Aorta (tissue), 5 donors: Measurements from ENCODE around the gene ARPC1A. TPM values are rescaled to one million over a fixed set of nuclear protein-coding genes. Genes with fewer than 3 reads are reported as not detected.
A peak's percentile ranks its signal among the peaks of the same experiment; 100 is the strongest.
"Not testable (repeated sequence)": the region's sequence is repeated elsewhere in the genome, so short reads cannot be mapped to it uniquely, and the experiment has no call there.

Experiments used
- ATAC-seq: fragments of 200-7000 bp; cut with Tn5 transposase; one replicate; pipeline ENCODE4 v1.9.1; 2022; ENCODE audit warnings: moderate library complexity; ENCODE audit not compliant: low FRiP score
- DNase-seq, 2 donors: peaks; one replicate each; pipeline ENCODE4 v3.0.0-alpha.2; 2020
- H3K27ac ChIP-seq, 2 donors: one replicate each; pipeline ENCODE4 v1.5.1; 2013; ENCODE audit warnings: low read length in 2 of 2, mild to moderate bottlenecking in 2 of 2, moderate library complexity in 2 of 2, control low read depth in 1 of 2, inconsistent platforms in 1 of 2, low read depth in 1 of 2
- H3K27me3 ChIP-seq, 2 donors: one replicate each; pipeline ENCODE4 v1.6.1; 2013; ENCODE audit warnings: control low read depth in 1 of 2, low read length in 1 of 2, mild to moderate bottlenecking in 1 of 2, moderate library complexity in 1 of 2; ENCODE audit not compliant: insufficient read depth in 2 of 2, control insufficient read depth in 1 of 2
- H3K36me3 ChIP-seq, 2 donors: one replicate each; pipeline ENCODE4 v1.6.1; 2013; ENCODE audit warnings: control low read depth in 1 of 2, low read length in 1 of 2, mild to moderate bottlenecking in 1 of 2; ENCODE audit not compliant: insufficient read depth in 2 of 2, control insufficient read depth in 1 of 2
- H3K4me1 ChIP-seq, 2 donors: one replicate each; pipeline ENCODE4 v1.6.1; 2013; ENCODE audit warnings: low read length in 2 of 2, control low read depth in 1 of 2, mild to moderate bottlenecking in 1 of 2, moderate library complexity in 1 of 2; ENCODE audit not compliant: insufficient read depth in 2 of 2, control insufficient read depth in 1 of 2
- H3K4me3 ChIP-seq, 2 donors: one replicate each; pipeline ENCODE4 v1.5.1; 2013; ENCODE audit warnings: low read length in 2 of 2, control low read depth in 1 of 2, mild to moderate bottlenecking in 1 of 2
- H3K9me3 ChIP-seq: one replicate; pipeline ENCODE4 v1.6.1; 2013; ENCODE audit warnings: mild to moderate bottlenecking, low read length; ENCODE audit not compliant: control insufficient read depth
- WGBS, 2 donors: extraction: QIAGEN DNeasy Blood & Tissue Kit; methylation state at CpG; one replicate each; pipeline ENCODE4 v1.1.7; 2013; 5-methylcytosine and 5-hydroxymethylcytosine counted together
- intact Hi-C, 2 donors: fragments of 100-400 bp; cut with DNase I; formaldehyde crosslinking; loops; one replicate each; pipeline versions ENCODE4 v1.14.2 to v1.15.0; 2022
- polyA plus RNA-seq, 2 donors: library from polyadenylated mRNA; stranded (reverse); fragments of 200-250 nt; gene quantifications; one replicate each; pipeline ENCODE4 v1.2.3, GENCODE V29; 2013
- total RNA-seq, 2 donors: library from RNA; stranded (reverse); fragmentation: NEBNext Ultra II Directional; extraction: Animal tissue kit (Norgen Biotek cat#: 25700); gene quantifications; one replicate each; pipeline ENCODE4 v1.2.1, GENCODE V29; 2021
- donor health status: healthy with polysubstance abuse.
- donor health status: Bipolar disorder and iron deficiency.
- donor health status: DM: no; HTN: no; CAD: no.
- donor health status: DM: no; HTN: no; CAD: no.
- donor health status: DM: yes; HTN: yes; CAD: no.

ARPC1A gene
- total and polyA plus RNA-seq, 4 donors, result 95.1 to 227 (median 103) TPM

DNA sequence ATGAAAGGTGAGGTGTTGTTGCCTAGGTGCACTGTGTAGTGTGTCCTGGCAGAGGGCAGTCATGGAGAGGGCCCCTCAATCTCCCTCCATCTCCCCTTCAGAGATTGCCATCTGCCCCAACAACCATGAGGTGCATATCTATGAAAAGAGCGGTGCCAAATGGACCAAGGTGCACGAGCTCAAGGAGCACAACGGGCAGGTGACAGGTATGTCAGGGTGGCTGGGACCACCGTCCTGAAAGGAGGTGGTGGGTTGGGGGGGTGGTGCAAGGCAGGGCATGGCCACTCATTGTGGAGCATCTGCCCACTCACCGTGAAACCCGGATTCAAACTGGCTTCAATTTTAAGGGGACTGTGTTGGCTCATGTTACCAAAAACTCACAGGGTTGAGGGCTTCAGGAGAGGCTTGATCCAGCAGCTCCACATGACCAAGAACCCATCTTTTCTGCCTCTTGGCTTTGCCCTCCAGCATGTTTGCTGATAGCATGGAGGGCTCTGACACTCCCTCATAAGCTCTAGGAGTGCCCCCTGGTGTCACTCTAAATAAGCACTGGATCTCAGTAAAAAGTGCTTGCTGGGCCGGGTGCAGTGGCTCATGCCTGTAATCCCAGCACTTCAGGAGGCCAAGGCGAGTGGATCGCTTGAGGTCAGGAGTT lies 61.0 kb downstream of the ARPC1A start:
- Histone ChIP-seq H3K27me3 (no peaks in the 10 kb centered on the region), H3K36me3 (peaks cover 0 to 11% of the 10 kb centered on the region in 2 donors), H3K4me3 (no peak overlapping the region), H3K27ac (no peak overlapping the region), H3K9me3 (no peaks in the 10 kb centered on the region), H3K4me1 (no peaks in the 10 kb centered on the region)
- no peak for DNase-seq
- WGBS, 2 donors, result 91% methylated on average over 9 of the region's 9 CpGs
- intact Hi-C loops, result no loop called here
- no peak for ATAC-seq

- H3K27me3 ChIP-seq, intact Hi-C loops, H3K4me3 ChIP-seq, H3K9me3 ChIP-seq, ATAC-seq, H3K27ac ChIP-seq, DNase-seq, H3K4me1 ChIP-seq: not testable (repeated sequence)
- WGBS, 2 donors, result 93 to 96% methylated on average over 14 of the region's 14 CpGs
- peaks cover 0 to 11% of the 10 kb centered on the region in 2 donors for H3K36me3 ChIP-seq
Observed at GRCh38 chr7:99387239-99387635, 61.5 kb downstream of the ARPC1A start.

- H3K27me3 ChIP-seq, result no peaks in the 10 kb centered on the region
- whole genome bisulfite sequencing, 2 donors, result 95 to 96% methylated on average over 20 of the region's 20 CpGs
- no peak overlapping the region for H3K27ac ChIP-seq
- ATAC-seq (no peak), DNase-seq (no peak)
- peaks cover 0 to 11% of the 10 kb centered on the region in 2 donors for H3K36me3 ChIP-seq
- intact Hi-C loops, result no loop called here
- no peaks in the 10 kb centered on the region for H3K9me3 ChIP-seq
- H3K4me1 ChIP-seq, result no peaks in the 10 kb centered on the region
- H3K4me3 ChIP-seq, result no peak overlapping the region
Observed at GRCh38 chr7:99387912-99388311, 62.2 kb downstream of the ARPC1A start.

GRCh38 chr7:99389772-99390171 lies 64.1 kb downstream of the ARPC1A start:
- H3K36me3 ChIP-seq, result peaks cover 0 to 11% of the 10 kb centered on the region in 2 donors
- intact Hi-C loops, result no loop called here
- 90 to 91% methylated on average over 13 of the region's 13 CpGs for WGBS, 2 donors

DNA sequence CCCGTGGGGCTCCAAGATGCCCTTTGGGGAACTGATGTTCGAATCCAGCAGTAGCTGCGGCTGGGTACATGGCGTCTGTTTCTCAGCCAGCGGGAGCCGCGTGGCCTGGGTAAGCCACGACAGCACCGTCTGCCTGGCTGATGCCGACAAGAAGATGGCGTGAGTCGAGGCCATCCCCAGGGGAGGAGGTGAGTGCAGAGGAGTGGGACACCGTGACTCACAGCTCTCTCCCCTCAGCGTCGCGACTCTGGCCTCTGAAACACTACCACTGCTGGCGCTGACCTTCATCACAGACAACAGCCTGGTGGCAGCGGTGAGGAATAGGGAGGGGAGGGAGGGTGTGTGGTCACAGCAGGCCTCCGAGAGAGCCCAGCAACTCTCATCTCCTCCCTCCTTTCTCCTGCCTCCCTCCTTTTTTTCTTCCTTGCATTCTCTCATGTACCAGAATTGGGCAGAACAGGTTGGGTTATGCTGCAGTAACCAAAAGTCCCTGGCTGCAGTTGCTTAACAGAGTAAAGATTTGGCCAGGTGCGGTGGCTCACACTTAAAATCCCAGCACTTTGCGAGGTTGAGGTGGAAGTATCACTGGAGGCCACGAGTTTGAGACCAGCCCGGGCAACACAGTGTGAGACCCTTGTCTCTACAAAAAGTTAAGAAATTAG lies 65.4 kb downstream of the ARPC1A start:
- H3K36me3 ChIP-seq, result peaks cover 0 to 11% of the 10 kb centered on the region in 2 donors
- WGBS, 2 donors, result 94 to 96% methylated on average over 22 to 23 of the region's 23 CpGs
- H3K4me1 ChIP-seq, result no peaks in the 10 kb centered on the region
- H3K4me3 ChIP-seq, result no peak overlapping the region
- intact Hi-C loops, result no loop called here
- no peaks in the 10 kb centered on the region for H3K9me3 ChIP-seq
- no peaks in the 10 kb centered on the region for H3K27me3 ChIP-seq
- ATAC-seq (no peak), DNase-seq (no peak)
- H3K27ac ChIP-seq, result no peak overlapping the region

More at GRCh38 chr7:99389772-99390171, 64.1 kb downstream of the ARPC1A start:
- H3K4me3 ChIP-seq, result no peak overlapping the region
- ATAC-seq, result no peak
- H3K4me1 ChIP-seq, result no peaks in the 10 kb centered on the region
- no peaks in the 10 kb centered on the region for H3K27me3 ChIP-seq
- H3K27ac ChIP-seq, result no peak overlapping the region
- DNase-seq, result no peak
- no peaks in the 10 kb centered on the region for H3K9me3 ChIP-seq

- Histone ChIP-seq H3K4me3 (no peak overlapping the region), H3K4me1 (no peaks in the 10 kb centered on the region), H3K36me3 (peaks cover 0 to 7% of the 10 kb centered on the region in 2 donors), H3K27ac (no peak overlapping the region), H3K9me3 (no peaks in the 10 kb centered on the region), H3K27me3 (no peaks in the 10 kb centered on the region)
- ATAC-seq, result no peak
- DNase-seq, result no peak
- intact Hi-C loops, result no loop called here
- WGBS, 2 donors, result 90 to 93% methylated on average over 8 of the region's 8 CpGs
Observed at GRCh38 chr7:99392046-99392445, 66.3 kb downstream of the ARPC1A start.

- ATAC-seq (peak; percentile 86), DNase-seq (peak; percentile 86 to 93)
- Histone ChIP-seq H3K27me3 (no peaks in the 10 kb centered on the region), H3K4me3 (peak overlapping the region; percentile 21 to 24), H3K9me3 (no peaks in the 10 kb centered on the region), H3K36me3 (peaks cover 0 to 7% of the 10 kb centered on the region in 2 donors), H3K4me1 (no peaks in the 10 kb centered on the region), H3K27ac (no peak overlapping the region)
- WGBS, 2 donors, result 2% methylated on average over 65 to 68 of the region's 68 CpGs
- intact Hi-C loops, result no loop called here
Observed at GRCh38 chr7:99392659-99393354, 67.1 kb downstream of the ARPC1A start.

- WGBS, 2 donors, result 37% methylated on average over 30 of the region's 30 CpGs
- H3K4me1 ChIP-seq, result no peaks in the 10 kb centered on the region
- DNase-seq (peak in 1 of 2 donors; percentile 88), ATAC-seq (peak; percentile 74)
- no peak overlapping the region for H3K27ac ChIP-seq
- no peaks in the 10 kb centered on the region for H3K9me3 ChIP-seq
- H3K27me3 ChIP-seq, result no peaks in the 10 kb centered on the region
- intact Hi-C loops, result no loop called here
- peak overlapping the region; percentile 21 to 24 for H3K4me3 ChIP-seq
- peaks cover 0 to 7% of the 10 kb centered on the region in 2 donors for H3K36me3 ChIP-seq
Observed at GRCh38 chr7:99393355-99394187, 67.9 kb downstream of the ARPC1A start.
